Measurements from ENCODE around the gene CDK13. TPM values are rescaled to one million over a fixed set of nuclear protein-coding genes. Genes with fewer than 3 reads are reported as not detected.

CDK13 gene
- total RNA-seq, 2 experiments from 2014 or later, result 135 to 138 TPM

DNA sequence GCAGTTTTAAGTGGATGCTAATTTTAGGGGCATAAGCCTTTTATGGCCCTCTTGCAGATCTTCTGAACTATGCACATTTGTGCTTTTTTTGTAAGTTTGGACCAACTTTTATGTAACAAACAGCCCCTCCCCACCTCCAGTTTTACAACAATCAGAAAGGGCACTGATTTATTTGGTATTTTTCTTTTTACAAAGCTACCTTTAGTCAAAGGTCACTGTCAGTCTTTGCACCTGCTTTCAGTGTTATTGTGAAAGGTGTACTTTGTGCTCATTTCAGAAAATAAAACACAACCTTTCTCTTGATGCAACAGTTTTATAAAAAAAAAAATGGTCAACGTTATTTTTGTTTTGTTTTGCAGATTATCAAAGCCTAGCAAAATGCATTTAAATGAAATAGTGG is 145.2 kb downstream of the CDK13 start:
- POLR2A ChIA-PET, result interaction anchor here (0.9 kb wide), 1 partner anchor 40 kb away, joined by 3 read pairs; the partner anchor contains the start of genes MPLKIP and SUGCT
- CTCF ChIA-PET, result no interaction called here

GRCh38 chr7:40095695-40096327 is 145.8 kb downstream of the CDK13 start:
- Mint-ChIP-seq H3K27me3 (no peaks in the 10 kb centered on the region), H3K27ac (peak overlapping the region; percentile 31), H3K9me3 (no peaks in the 10 kb centered on the region), H3K36me3 (ENCODE audit: low read depth) (peaks cover 56% of the 10 kb centered on the region), H3K4me1 (ENCODE audit: low read depth) (peaks cover 5% of the 10 kb centered on the region), H3K4me3 (no peak overlapping the region)
- H3K27ac ChIP-seq (ENCODE audit: low read depth in 1 of 2, low read length in 2 of 2), result no peak overlapping the region
- DNase-seq (no peak), ATAC-seq (ENCODE audit: poor library complexity) (no peak)
- H3K36me3 ChIP-seq (ENCODE audit: insufficient read depth, low read length), result peaks cover 39% of the 10 kb centered on the region
- H3K4me1 ChIP-seq (ENCODE audit: insufficient read depth, low read length), result no peaks in the 10 kb centered on the region
- POLR2A ChIA-PET, result interaction anchor here (0.9 kb wide), 1 partner anchor 39 kb away, joined by 3 read pairs; the partner anchor contains the start of genes MPLKIP and SUGCT
- H3K27me3 ChIP-seq (ENCODE audit: control insufficient read depth in 1 of 2, insufficient read depth in 2 of 2, low read length in 2 of 2), result no peaks in the 10 kb centered on the region
- no peak for TF ChIP-seq CTCF (IDR thresholded peaks at IDR 0.05)
- H3K4me3 ChIP-seq (ENCODE audit: low read length), result no peak overlapping the region
- intact Hi-C loops (cut with DNase I, micrococcal nuclease), result no loop called here
- no peaks in the 10 kb centered on the region for H3K9me3 ChIP-seq (ENCODE audit: control insufficient read depth in 1 of 2, insufficient read depth in 1 of 2, low read length in 2 of 2)
- CTCF ChIA-PET, result no interaction called here

More for the DNA sequence above, 145.2 kb downstream of the CDK13 start:
- Histone ChIP-seq H3K4me3 (ENCODE audit: low read length) (no peak overlapping the region), H3K4me1 (ENCODE audit: insufficient read depth, low read length) (no peaks in the 10 kb centered on the region), H3K27me3 (ENCODE audit: control insufficient read depth in 1 of 2, insufficient read depth in 2 of 2, low read length in 2 of 2) (no peaks in the 10 kb centered on the region), H3K36me3 (ENCODE audit: insufficient read depth, low read length) (peaks cover 43% of the 10 kb centered on the region), H3K9me3 (ENCODE audit: control insufficient read depth in 1 of 2, insufficient read depth in 1 of 2, low read length in 2 of 2) (no peaks in the 10 kb centered on the region), H3K27ac (ENCODE audit: low read depth in 1 of 2, low read length in 2 of 2) (no peak overlapping the region)
- Mint-ChIP-seq H3K4me1 (ENCODE audit: low read depth) (peaks cover 5% of the 10 kb centered on the region), H3K4me3 (no peak overlapping the region), H3K27ac (no peak overlapping the region), H3K36me3 (ENCODE audit: low read depth) (peaks cover 60% of the 10 kb centered on the region), H3K9me3 (no peaks in the 10 kb centered on the region), H3K27me3 (no peaks in the 10 kb centered on the region)
- intact Hi-C loops (cut with DNase I, micrococcal nuclease), result no loop called here
- no peak for TF ChIP-seq CTCF (IDR thresholded peaks at IDR 0.05)
- DNase-seq (no peak), ATAC-seq (ENCODE audit: poor library complexity) (no peak)

GRCh38 chr7:40097728-40098127 is 147.7 kb downstream of the CDK13 start:
- Mint-ChIP-seq H3K4me1 (ENCODE audit: low read depth) (peaks cover 5% of the 10 kb centered on the region), H3K36me3 (ENCODE audit: low read depth) (peaks cover 40% of the 10 kb centered on the region), H3K4me3 (no peak overlapping the region), H3K27me3 (no peaks in the 10 kb centered on the region), H3K27ac (no peak overlapping the region), H3K9me3 (no peaks in the 10 kb centered on the region)
- no peak for TF ChIP-seq CTCF (IDR thresholded peaks at IDR 0.05)
- Histone ChIP-seq H3K27ac (ENCODE audit: low read depth in 1 of 2, low read length in 2 of 2) (no peak overlapping the region), H3K36me3 (ENCODE audit: insufficient read depth, low read length) (peaks cover 31% of the 10 kb centered on the region), H3K9me3 (ENCODE audit: control insufficient read depth in 1 of 2, insufficient read depth in 1 of 2, low read length in 2 of 2) (no peaks in the 10 kb centered on the region), H3K4me1 (ENCODE audit: insufficient read depth, low read length) (no peaks in the 10 kb centered on the region), H3K27me3 (ENCODE audit: control insufficient read depth in 1 of 2, insufficient read depth in 2 of 2, low read length in 2 of 2) (no peaks in the 10 kb centered on the region), H3K4me3 (ENCODE audit: low read length) (no peak overlapping the region)
- ATAC-seq (ENCODE audit: poor library complexity) (no peak), DNase-seq (no peak)
- ChIA-PET CTCF (no interaction called here), POLR2A (no interaction called here)
- intact Hi-C loops (cut with DNase I, micrococcal nuclease), result no loop called here
